K562 (cell line): ENCODE data around the gene PARD3. TPM values are rescaled to one million over a fixed set of nuclear protein-coding genes. Genes with fewer than 3 reads are reported as not detected.

Experiments used
- ATAC-seq: fragments of 200-7000 bp; cut with Tn5 transposase; 3 replicates; pipeline ENCODE4 v1.9.1; 2020; ENCODE audit warnings: moderate library complexity
- BruUV-seq: library from RNA; stranded (reverse); fragments of 400-500 nt; replicated peaks from 2 replicates; lab custom pipeline; 2021; lab: Mats Ljungman, UMichigan
- CTCF ChIA-PET: fragments of 300-600 bp; formaldehyde crosslinking; extraction: SDS; loops from one replicate; lab custom pipeline; 2021; ENCODE audit warnings: low intra/inter-chr PET ratio; lab: Yijun Ruan, JAX
- POLR2A ChIA-PET: fragments of 300-600, 350-650 bp; sonication (Branson Sonifier 250); formaldehyde crosslinking; extraction: SDS; loops from one replicate; lab custom pipeline; 2021; ENCODE audit warnings: antibody characterized with exemption, inconsistent platforms; lab: Yijun Ruan, JAX
- DNase-seq, 4 experiments: peaks; one replicate each; pipeline versions ENCODE4 v3.0.0 to v3.0.0-alpha.2; 2011 to 2018; ENCODE audit warnings: low spot score in 3 of 4, mixed read lengths in 3 of 4; ENCODE audit errors: extremely low read depth in 1 of 4
- FAIRE-seq: peaks from 2 replicates; lab custom pipeline; 2011; peaks lifted over from hg19 to GRCh38; lab: Jason Lieb, UNC
- H2AFZ ChIP-seq: 2 replicates; pipeline ENCODE4 v1.6.0; 2011; ENCODE audit warnings: low read depth, low read length, control low read depth, inconsistent platforms
- H3K27ac ChIP-seq: fragments of 200-600 bp; 3 replicates; pipeline ENCODE4 v1.8.0; 2011; ENCODE audit warnings: low read depth, mild to moderate bottlenecking, control low read depth, inconsistent platforms, low read length, moderate library complexity, mixed read lengths; ENCODE audit errors: extremely low read depth
- H3K27me3 ChIP-seq, 2 experiments: fragments of 300-600 bp in 1 of 2; 2 replicates in 1 of 2; 3 replicates in 1 of 2; pipeline versions ENCODE4 v1.6.0 to v1.8.0; 2011; ENCODE audit warnings: inconsistent platforms in 2 of 2, low read length in 2 of 2, mild to moderate bottlenecking in 1 of 2, mixed read lengths in 1 of 2, moderate library complexity in 1 of 2; ENCODE audit not compliant: control insufficient read depth in 2 of 2, insufficient read depth in 2 of 2
- H3K36me3 ChIP-seq: fragments of 300-600 bp; 3 replicates; pipeline ENCODE4 v1.8.0; 2011; ENCODE audit warnings: mild to moderate bottlenecking, low read length, inconsistent platforms; ENCODE audit not compliant: control insufficient read depth, insufficient read depth
- H3K4me1 ChIP-seq, 2 experiments: fragments of 200-600 bp in 1 of 2; replicated peaks in 1 of 2; 2 replicates in 1 of 2; 3 replicates in 1 of 2; pipeline versions ENCODE4 v1.5.1 to v1.8.0; 2011; ENCODE audit warnings: inconsistent platforms in 2 of 2, low read length in 2 of 2, mild to moderate bottlenecking in 1 of 2, mixed read lengths in 1 of 2, moderate library complexity in 1 of 2; ENCODE audit not compliant: control insufficient read depth in 2 of 2, insufficient read depth in 2 of 2
- H3K4me2 ChIP-seq: 2 replicates; pipeline ENCODE4 v1.6.1; 2011; ENCODE audit warnings: low read length, control low read depth, inconsistent platforms, mixed read lengths; ENCODE audit not compliant: insufficient read depth
- H3K4me3 ChIP-seq: fragments of 200-600 bp; sonication (generic), shearing (Covaris generic); 2 replicates; pipeline ENCODE4 v1.5.1; 2016; ENCODE audit warnings: control low read depth, inconsistent platforms
- H3K79me2 ChIP-seq: fragments of 200-600 bp; 3 replicates; pipeline ENCODE4 v1.8.0; 2011; ENCODE audit warnings: low read length, inconsistent platforms; ENCODE audit not compliant: control insufficient read depth, insufficient read depth
- H3K9ac ChIP-seq, 2 experiments: 2 replicates each; pipeline versions ENCODE4 v1.6.0 to v1.6.1; 2011; ENCODE audit warnings: low read depth in 2 of 2, low read length in 2 of 2, control low read depth in 1 of 2, inconsistent platforms in 1 of 2, mild to moderate bottlenecking in 1 of 2, mixed read lengths in 1 of 2; ENCODE audit not compliant: insufficient read depth in 1 of 2
- H3K9me1 ChIP-seq: one replicate; pipeline ENCODE4 v1.6.0; 2011; ENCODE audit warnings: inconsistent platforms, mild to moderate bottlenecking, low read length, moderate library complexity; ENCODE audit not compliant: control insufficient read depth, insufficient read depth
- H3K9me3 ChIP-seq: replicated peaks from 2 replicates; pipeline ENCODE4 v1.5.1; 2011; ENCODE audit warnings: low read depth, low read length, inconsistent platforms; ENCODE audit not compliant: control insufficient read depth, insufficient read depth
- H4K20me1 ChIP-seq: replicated peaks from 2 replicates; pipeline ENCODE4 v1.6.1; 2011; ENCODE audit warnings: low read length, inconsistent platforms, mixed read lengths; ENCODE audit not compliant: control insufficient read depth, insufficient read depth
- BHLHE40 ChIP-seq: IDR thresholded peaks from 2 replicates; pipeline ENCODE4 v1.6.1; 2011; ENCODE audit warnings: low read length, improper control_type of control experiment
- CBFB ChIP-seq: sonication (generic); formaldehyde crosslinking; IDR thresholded peaks from 2 replicates; pipeline ENCODE4 v1.4.0; 2020; ENCODE audit warnings: mild to moderate bottlenecking, missing genetic modification reagents
- CBX5 ChIP-seq: IDR thresholded peaks from 2 replicates; pipeline ENCODE4 v1.6.1; 2014; ENCODE audit warnings: low read depth, borderline replicate concordance
- CCNT2 ChIP-seq: IDR thresholded peaks from 2 replicates; pipeline ENCODE4 v1.6.1; 2011; ENCODE audit warnings: borderline replicate concordance, low read depth, mild to moderate bottlenecking, moderate library complexity, mixed read lengths, low read length; ENCODE audit not compliant: insufficient read length; ENCODE audit errors: extremely low read depth
- FOXP1 ChIP-seq: sonication (generic); formaldehyde crosslinking; IDR thresholded peaks from 2 replicates; pipeline ENCODE4 v1.8.0; 2022; ENCODE audit warnings: mild to moderate bottlenecking, missing genetic modification reagents
- HDAC3 ChIP-seq: fragments of 450-650 bp; IDR thresholded peaks from 2 replicates; pipeline ENCODE4 v1.6.1; 2018; ENCODE audit warnings: borderline replicate concordance, mild to moderate bottlenecking, moderate library complexity; ENCODE audit not compliant: partially characterized antibody
- LARP7 ChIP-seq: fragments of 450-650 bp; IDR thresholded peaks from 2 replicates; pipeline ENCODE4 v1.6.1; 2016
- OTX1 ChIP-seq: fragments of 450-650 bp; formaldehyde crosslinking; IDR thresholded peaks from 2 replicates; pipeline ENCODE4 v1.4.0; 2022; ENCODE audit warnings: mild to moderate bottlenecking
- RFX7 ChIP-seq: fragments of 250-450 bp; sonication (Bioruptor Pico); IDR thresholded peaks from 2 replicates; pipeline ENCODE4 v1.5.1; 2021; ENCODE audit warnings: mild to moderate bottlenecking
- SRSF3 ChIP-seq: fragments of 200-400 bp; formaldehyde crosslinking; IDR thresholded peaks from 2 replicates; pipeline ENCODE4 v1.6.1; 2016; ENCODE audit warnings: mild to moderate bottlenecking, low read length, moderate library complexity; ENCODE audit not compliant: insufficient read depth
- ZNF589 ChIP-seq: fragments of 200-800 bp; sonication (Bioruptor generic); IDR thresholded peaks from 2 replicates; pipeline ENCODE4 v1.6.1; 2016; ENCODE audit warnings: low read depth, missing genetic modification characterization, missing compliant biosample characterization
- WGBS: fragments of 100-300 bp; shearing (Covaris generic); methylation state at CpG from one replicate; pipeline ENCODE4 v1.1.6; 2016; ENCODE audit warnings: low coverage, mixed read lengths; ENCODE audit not compliant: insufficient coverage; ENCODE audit errors: missing lambda C conversion rate; 5-methylcytosine and 5-hydroxymethylcytosine counted together
- in situ Hi-C: fragments of 300-500 bp; cut with MboI; formaldehyde crosslinking; loops from 4 replicates; pipeline ENCODE4 v1.15.0; 2018; ENCODE audit warnings: inconsistent platforms, mixed read lengths
- intact Hi-C: fragments of 100-400 bp; cut with micrococcal nuclease; formaldehyde crosslinking; loops from 2 replicates; pipeline ENCODE4 v1.14.2; 2022
- polyA plus RNA-seq, 8 experiments: library from polyadenylated mRNA; depleted of rRNA in 4 of 8; stranded (reverse) in 5 of 8; unstranded in 3 of 8; fragments of >200 nt; fragmentation: Nextera tagmentation in 2 of 8; fragmentation: Illumina TruSeq in 1 of 8; extraction: Ambion mirVana in 2 of 8; extraction: Trizol in 1 of 8; gene quantifications; 2 replicates each; pipeline versions ENCODE4 v1.2.1 to v1.2.3, GENCODE V29; 2011 to 2014; ENCODE audit warnings: inconsistent platforms in 1 of 8, missing spikeins in 1 of 8
- total RNA-seq, 7 experiments: library from RNA; depleted of rRNA in 6 of 7; stranded (reverse); fragments of >200 nt in 6 of 7; fragmentation: Illumina TruSeq in 2 of 7; extraction: Trizol in 2 of 7; gene quantifications; 2 replicates each; pipeline versions ENCODE4 v1.2.1 to v1.2.3, GENCODE V29; 2011 to 2021; ENCODE audit warnings: low replicate concordance in 1 of 7
- TF ChIP-seq, protein P1 (sequence below), 3 experiments: fragments of 200-800 bp in 1 of 3; fragments of 250-450 bp in 1 of 3; fragments of 450-650 bp in 1 of 3; sonication (Bioruptor Pico) in 1 of 3; sonication (Bioruptor generic) in 1 of 3; formaldehyde crosslinking in 1 of 3; IDR thresholded peaks; 2 replicates each; pipeline versions ENCODE4 v1.6.1 to v1.8.0; 2016 to 2022; ENCODE audit warnings: mild to moderate bottlenecking in 2 of 3, missing genetic modification characterization in 2 of 3, missing compliant biosample characterization in 1 of 3, moderate library complexity in 1 of 3

PARD3 gene
- total and polyA plus RNA-seq, 9 of the 15 experiments (the other 6 are each of a cell fraction or from before 2014, with no cell fraction given), result 2.7 to 11.7 (median 7.7) TPM

DNA sequence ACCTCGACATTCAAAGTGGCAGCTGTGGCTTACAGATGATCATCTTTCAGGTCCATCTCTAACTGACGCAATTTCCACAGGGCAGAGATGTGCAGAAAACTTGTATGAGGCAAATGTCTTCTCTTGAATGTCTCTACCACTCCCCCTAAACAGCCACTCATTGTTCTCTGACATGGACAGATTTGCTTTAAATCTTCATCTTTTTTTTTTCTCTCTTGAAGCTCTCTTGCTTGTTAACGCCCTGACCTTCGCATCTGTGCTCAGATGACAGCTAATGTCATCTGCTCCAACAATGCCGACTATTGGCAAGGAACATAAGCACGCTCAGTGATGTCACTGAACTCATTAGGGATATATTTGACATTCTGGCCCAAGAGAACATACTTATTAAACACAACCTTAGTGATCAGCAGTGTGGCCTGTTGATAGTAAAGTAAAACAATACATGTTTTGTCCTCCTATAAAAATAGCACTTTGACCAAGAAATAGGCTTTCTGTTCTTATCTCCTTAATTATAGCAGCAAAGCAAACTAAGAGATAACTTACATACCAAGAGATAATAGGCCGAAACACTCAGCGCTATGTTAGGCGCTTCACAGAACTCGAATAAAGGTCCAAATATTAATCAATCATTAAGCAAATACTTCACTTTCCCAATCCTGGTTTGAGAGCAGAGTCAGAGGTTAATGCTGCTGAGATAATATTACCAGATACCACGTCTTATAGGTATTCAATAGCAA is 583.5 kb downstream of the PARD3 start:
- BruUV-seq, result no TSS peak
- POLR2A ChIA-PET, result no interaction called here
- WGBS, result 7% methylated on average over 11 of the region's 11 CpGs
- Histone ChIP-seq H3K27me3 (no peaks in the 10 kb centered on the region), H3K9me3 (no peaks in the 10 kb centered on the region), H3K36me3 (no peaks in the 10 kb centered on the region), H3K4me3 (no peak overlapping the region), H2AFZ (no peak overlapping the region), H3K27ac (no peak overlapping the region), H3K79me2 (no peaks in the 10 kb centered on the region), H3K9me1 (no peaks in the 10 kb centered on the region), H3K4me1 (no peaks in the 10 kb centered on the region), H3K4me2 (no peak overlapping the region), H4K20me1 (no peaks in the 10 kb centered on the region), H3K9ac (no peak overlapping the region)
- no peak for TF ChIP-seq LARP7
- no peak for TF ChIP-seq CCNT2
- no peak for TF ChIP-seq ZNF589
- TF ChIP-seq OTX1 (CRISPR knock-in tag), result no peak
- no peak for TF ChIP-seq FOXP1 (CRISPR knock-in tag)
- no peak for TF ChIP-seq CBFB (CRISPR knock-in tag)
- no peak for TF ChIP-seq RFX7
- TF ChIP-seq, protein P1, sequence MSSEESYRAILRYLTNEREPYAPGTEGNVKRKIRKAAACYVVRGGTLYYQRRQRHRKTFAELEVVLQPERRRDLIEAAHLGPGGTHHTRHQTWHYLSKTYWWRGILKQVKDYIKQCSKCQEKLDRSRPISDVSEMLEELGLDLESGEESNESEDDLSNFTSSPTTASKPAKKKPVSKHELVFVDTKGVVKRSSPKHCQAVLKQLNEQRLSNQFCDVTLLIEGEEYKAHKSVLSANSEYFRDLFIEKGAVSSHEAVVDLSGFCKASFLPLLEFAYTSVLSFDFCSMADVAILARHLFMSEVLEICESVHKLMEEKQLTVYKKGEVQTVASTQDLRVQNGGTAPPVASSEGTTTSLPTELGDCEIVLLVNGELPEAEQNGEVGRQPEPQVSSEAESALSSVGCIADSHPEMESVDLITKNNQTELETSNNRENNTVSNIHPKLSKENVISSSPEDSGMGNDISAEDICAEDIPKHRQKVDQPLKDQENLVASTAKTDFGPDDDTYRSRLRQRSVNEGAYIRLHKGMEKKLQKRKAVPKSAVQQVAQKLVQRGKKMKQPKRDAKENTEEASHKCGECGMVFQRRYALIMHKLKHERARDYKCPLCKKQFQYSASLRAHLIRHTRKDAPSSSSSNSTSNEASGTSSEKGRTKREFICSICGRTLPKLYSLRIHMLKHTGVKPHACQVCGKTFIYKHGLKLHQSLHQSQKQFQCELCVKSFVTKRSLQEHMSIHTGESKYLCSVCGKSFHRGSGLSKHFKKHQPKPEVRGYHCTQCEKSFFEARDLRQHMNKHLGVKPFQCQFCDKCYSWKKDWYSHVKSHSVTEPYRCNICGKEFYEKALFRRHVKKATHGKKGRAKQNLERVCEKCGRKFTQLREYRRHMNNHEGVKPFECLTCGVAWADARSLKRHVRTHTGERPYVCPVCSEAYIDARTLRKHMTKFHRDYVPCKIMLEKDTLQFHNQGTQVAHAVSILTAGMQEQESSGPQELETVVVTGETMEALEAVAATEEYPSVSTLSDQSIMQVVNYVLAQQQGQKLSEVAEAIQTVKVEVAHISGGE (CRISPR knock-in tag; IDR thresholded peaks at IDR 0.05), result no peak
- TF ChIP-seq HDAC3, result no peak
- no peak for TF ChIP-seq BHLHE40
- TF ChIP-seq CBX5, result no peak
- TF ChIP-seq SRSF3, result no peak
- FAIRE-seq, result no peak
- ATAC-seq, result no peak
- CTCF ChIA-PET, result no interaction called here
- in situ Hi-C loops (no loop called here), intact Hi-C loops (no loop called here)
- DNase-seq, result no peak
